ENCODE data around the gene DYSF.

DNA sequence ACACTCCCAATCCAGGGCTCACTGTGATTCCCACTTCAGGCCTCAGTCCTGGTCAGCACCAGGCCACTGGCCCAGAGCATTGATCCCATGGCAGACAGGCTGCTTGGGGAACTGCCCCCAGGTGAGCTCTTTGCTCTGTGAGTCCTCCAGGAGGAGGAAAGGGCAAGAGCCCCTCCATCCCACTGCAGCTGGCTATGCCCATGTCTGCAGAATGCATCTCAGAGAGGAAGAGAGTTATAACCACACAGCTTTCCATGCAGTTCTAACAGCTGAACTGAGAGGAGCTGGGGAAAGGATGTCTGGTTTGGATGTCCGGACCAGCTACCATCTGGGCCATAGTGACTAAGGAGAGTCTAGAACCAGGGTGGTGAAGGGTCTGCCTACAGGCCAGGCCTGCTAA, 230.3 kb downstream of the DYSF start:
- no peak for TF ChIP-seq PKNOX1 (IDR thresholded peaks at IDR 0.05)
- no peak for TF ChIP-seq BHLHE40 (IDR thresholded peaks at IDR 0.05; ENCODE audit: borderline replicate concordance)
- no peak for TF ChIP-seq SP1 (IDR thresholded peaks at IDR 0.05)
- no peak for TF ChIP-seq TARDBP (IDR thresholded peaks at IDR 0.05)
- no peak for TF ChIP-seq FOXA1 (IDR thresholded peaks at IDR 0.05)
- TF ChIP-seq HDGF (IDR thresholded peaks at IDR 0.05; ENCODE audit: borderline replicate concordance): no peak
- TF ChIP-seq NFRKB (IDR thresholded peaks at IDR 0.05): no peak
- no peak for TF ChIP-seq FOXM1 (IDR thresholded peaks at IDR 0.05; ENCODE audit: borderline replicate concordance)
- no peak for TF ChIP-seq SUZ12 (IDR thresholded peaks at IDR 0.05)
- no peak for TF ChIP-seq ZNF384 (IDR thresholded peaks at IDR 0.05)
- no peak for TF ChIP-seq FOXK2 (IDR thresholded peaks at IDR 0.05)
